GM21717 (cell line): ENCODE measurements around the gene SEMA4G.
"Not testable (repeated sequence)": the region's sequence is repeated elsewhere in the genome, so short reads cannot be mapped to it uniquely, and the experiment has no call there.

Experiments used
- ATAC-seq: cut with Tn5 transposase; IDR thresholded peaks from one replicate; pipeline ENCODE4 v1.9.1; 2021; ENCODE audit warnings: mild to moderate bottlenecking, moderate library complexity; ENCODE audit not compliant: unreplicated experiment

The SEMA4G gene

DNA sequence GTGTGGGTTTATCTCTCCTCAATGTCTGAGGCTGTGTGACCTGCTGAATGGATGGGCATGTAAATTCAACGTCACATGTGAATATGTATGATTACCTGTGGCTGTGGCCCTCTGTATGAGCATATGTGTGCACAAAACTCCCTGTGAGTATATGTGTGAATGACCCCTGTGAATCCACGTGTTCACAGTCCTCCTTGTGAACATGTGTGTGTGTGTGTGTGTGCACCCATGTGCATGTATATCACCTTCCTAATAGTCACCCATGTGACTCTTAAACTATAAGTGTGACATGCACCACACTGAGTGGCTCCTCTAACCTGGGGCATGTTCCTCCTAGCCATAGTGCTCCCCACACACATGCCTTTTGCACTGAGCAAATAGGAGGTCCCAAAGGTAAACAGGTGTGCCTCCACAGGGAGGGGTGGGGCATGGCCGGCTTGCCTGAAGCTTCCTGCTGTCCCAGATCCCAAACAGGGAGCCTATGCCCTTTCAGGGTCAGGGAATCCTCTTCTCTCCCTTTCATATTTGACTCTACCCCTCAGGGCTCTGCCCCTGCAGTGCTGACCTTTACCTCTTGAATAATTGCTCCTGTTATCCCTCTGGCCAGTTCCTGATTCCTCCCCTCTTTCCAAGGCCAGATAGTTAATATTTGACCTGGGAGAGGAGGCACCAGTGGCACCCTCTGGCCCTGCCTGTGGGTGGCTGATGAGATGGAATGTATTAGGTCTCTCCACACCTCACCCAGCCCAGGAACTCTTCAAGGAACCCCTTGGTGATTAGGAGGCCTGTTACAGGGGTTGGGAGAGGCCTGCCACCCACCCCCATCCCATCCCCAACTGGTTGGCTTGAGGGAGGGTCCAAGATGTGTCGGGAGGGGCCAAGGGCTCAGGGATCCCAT is 1.9 kb downstream of the SEMA4G start:
- ATAC-seq: no peak

DNA sequence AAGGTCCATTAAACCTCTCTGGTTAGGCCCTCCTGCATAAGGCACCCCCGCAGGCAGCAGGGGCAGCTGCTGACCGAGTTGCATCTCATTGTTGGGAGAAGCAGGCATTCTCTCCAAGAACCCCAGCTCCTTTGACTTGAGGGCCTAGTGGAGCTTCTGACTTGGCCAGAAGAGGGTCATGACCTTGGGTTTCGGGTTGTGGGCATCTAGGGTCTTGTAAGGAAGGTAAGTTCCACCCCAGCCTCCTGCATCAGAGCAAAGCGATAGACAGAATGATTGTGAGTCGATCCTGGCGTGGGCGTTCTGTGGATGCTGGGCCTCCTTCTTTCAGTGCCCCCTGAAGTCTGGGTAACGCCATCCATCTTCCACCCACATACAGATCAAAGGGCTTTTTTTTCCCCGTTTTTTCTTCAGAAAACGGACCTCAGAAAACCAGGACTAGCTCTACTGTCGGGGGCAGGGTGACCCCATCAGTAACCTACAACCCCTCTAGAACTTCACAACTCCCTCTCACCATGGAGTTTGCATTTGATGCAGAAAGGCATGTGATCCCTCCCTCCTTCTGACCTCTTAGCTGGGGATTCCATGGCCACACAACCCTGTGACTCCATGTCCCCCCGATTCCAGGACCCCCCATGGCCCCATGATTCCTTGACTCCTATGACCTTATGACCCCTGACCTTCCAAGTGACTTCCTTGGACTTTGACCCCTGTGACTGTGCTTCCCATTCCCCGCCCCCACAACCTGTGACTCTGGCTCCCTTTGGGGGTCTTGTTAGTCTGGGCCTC is 3.0 kb downstream of the SEMA4G start:
- ATAC-seq: no peak

DNA sequence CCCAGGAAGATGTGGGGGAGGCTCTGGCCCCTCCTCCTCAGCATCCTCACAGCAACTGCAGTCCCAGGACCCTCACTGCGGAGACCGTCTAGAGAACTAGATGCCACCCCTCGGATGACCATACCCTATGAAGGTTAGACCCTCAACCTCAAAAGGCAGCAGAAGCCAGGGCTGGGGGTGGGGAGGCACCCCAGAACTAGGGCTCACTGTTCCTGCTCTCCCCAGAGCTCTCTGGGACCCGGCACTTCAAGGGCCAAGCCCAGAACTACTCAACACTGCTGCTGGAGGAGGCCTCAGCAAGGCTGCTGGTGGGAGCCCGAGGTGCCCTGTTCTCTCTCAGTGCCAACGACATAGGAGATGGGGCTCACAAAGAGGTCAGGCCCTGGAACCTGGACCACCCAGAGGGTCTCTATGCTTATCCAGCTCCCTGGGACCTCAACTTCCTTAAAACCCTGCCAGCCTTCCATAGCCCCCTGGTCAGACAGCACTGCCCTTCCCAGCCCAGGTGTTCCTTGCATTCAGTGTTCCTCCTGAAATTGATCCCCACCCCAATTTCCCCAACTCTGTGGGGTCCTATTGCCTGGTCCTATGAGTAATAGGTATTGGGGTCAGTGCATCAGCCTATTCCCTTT is 3.7 kb downstream of the SEMA4G start:
- ATAC-seq: no peak

DNA sequence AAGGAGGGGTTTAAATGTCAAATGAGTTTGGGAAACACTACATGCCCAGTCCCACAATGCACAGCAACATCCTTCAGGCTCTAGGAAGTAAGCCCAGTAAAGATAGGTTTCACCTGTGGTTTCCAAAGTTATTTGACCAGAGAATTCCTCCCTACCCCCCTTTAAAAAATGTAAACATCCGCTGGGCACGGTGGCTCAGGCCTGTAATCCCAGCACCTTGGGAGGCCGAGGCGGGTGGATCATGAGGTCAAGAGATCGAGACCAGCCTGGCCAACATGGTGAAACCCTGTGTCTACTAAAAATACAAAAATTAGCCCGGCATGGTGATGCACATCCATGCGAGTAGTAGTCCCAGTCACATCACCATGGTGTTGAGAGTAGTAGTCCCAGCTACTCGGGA is 6.1 kb downstream of the SEMA4G start:
- not testable (repeated sequence) for ATAC-seq

DNA sequence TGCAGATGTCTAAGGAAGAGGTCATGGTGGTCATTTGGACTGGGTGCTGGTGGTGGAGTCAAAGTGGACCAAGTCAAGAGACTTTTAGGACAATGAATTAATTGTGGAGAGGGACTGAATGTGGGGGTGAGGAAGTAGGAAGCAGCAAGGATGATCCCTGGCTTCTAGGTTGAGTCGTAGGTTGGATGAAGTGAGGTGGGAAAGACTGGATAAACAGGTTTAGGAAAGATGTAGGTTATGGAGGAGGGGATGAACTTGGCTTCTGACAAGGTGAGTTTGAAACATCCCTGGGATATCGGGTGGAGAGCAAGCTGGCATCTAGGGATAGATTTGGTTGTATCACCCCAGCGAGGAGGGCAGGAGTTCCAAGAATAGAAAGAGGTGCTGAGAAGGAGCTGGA is 7.6 kb downstream of the SEMA4G start:
- no peak for ATAC-seq

DNA sequence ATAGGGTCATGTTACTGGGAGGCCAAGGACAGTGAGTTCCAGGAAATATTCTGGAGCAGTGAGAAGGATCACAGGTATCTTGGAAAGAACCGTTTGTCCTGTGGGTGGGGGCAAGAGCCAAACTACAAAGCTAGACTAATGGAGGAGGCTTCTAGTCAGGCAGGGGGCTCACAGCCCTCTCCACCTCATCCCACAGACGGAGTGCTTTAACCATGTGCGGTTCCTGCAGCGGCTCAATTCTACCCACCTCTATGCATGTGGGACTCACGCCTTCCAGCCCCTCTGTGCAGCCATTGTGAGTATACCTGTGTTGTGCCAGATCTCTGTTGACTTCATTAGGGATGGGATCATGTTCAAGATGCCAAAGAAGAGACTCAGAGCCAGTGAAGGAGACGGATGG is 8.1 kb downstream of the SEMA4G start:
- ATAC-seq: no peak

DNA sequence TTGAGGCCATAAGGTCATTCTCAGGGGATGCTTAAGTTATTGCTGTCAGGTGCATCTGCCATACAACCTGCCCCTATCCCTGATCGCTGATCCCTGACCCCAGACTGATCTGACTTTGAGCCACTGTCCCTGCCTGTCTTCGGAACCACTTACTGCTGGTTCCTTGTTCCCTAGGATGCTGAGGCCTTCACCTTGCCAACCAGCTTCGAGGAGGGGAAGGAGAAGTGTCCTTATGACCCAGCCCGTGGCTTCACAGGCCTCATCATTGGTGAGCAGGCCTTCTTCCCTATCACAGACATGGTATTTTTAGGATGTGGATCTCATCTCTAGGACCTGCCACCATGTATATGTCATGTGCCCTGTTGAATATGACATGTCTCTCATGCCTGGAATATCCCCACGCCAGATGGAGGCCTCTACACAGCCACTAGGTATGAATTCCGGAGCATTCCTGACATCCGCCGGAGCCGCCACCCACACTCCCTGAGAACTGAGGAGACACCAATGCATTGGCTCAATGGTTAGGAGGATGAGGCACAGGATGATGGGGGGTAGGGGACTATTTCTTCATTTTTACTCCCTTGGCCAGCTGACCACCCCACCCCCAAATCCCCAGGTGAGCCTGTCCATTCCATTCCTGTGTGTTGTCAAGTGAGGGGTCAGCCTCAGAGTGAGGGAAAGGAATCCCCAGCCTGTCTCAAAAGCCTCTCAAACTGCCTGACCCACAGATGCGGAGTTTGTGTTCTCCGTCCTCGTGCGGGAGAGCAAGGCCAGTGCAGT is 9.0 kb downstream of the SEMA4G start:
- no peak for ATAC-seq

DNA sequence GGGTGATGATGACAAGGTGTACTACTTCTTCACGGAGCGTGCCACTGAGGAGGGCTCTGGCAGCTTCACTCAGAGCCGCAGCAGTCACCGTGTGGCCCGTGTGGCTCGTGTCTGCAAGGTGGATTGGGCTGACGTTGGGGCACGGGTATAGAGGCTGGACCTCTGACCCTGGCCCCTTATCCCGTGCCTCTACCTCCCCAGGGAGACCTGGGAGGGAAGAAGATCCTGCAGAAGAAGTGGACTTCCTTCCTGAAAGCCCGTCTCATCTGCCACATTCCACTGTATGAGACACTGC is 9.5 kb downstream of the SEMA4G start:
- no peak for ATAC-seq

DNA sequence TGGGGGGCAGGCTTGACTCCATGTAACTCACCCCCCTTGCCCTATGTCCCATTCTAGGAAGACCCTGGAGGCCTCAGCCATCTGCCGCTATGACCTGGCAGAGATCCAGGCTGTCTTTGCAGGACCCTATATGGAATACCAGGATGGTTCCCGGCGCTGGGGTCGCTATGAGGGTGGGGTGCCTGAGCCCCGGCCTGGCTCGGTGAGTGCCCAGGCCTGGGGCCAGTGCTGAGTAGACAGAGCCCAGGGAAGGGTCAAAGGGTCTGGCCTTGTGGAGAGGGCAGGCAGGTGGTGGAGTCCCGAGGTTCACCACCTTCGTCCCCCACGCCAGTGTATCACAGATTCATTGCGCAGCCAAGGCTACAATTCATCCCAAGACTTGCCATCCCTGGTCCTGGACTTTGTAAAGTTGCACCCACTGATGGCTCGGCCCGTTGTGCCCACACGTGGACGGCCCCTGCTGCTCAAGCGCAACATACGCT is 10.5 kb downstream of the SEMA4G start:
- no peak for ATAC-seq

DNA sequence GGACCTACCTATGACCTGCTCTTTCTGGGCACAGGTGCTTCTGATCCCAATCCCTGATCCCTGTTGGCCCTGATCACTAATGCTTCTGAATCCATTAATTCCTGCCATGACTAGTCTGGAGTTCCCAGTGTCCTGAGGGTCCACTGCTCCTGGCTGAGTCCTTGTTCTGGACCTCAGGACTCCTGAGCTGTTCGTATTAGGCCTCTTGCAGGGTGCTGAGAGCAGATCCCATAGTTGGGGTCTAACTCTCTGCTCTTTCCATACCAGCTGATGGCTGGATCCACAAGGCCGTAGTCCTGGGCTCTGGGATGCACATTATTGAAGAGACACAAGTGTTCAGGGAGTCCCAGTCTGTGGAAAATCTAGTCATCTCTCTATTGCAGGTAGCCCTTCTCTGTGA is 11.0 kb downstream of the SEMA4G start:
- ATAC-seq: no peak

DNA sequence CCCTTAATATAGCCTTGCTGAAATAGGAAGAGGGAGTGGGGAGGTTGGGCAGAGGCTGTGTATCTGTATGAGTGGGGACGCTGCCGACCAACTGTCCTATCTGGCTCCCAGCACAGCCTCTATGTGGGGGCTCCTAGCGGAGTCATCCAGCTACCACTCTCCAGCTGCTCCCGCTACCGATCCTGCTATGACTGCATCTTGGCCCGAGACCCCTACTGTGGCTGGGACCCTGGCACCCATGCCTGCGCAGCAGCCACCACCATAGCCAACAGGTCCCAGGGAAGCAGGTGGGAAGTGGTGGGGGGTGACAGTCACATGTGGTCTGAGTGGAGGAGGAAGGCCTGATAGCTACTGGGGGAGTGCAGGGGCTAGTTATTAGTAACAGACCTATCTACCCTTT is 11.4 kb downstream of the SEMA4G start:
- no peak for ATAC-seq

DNA sequence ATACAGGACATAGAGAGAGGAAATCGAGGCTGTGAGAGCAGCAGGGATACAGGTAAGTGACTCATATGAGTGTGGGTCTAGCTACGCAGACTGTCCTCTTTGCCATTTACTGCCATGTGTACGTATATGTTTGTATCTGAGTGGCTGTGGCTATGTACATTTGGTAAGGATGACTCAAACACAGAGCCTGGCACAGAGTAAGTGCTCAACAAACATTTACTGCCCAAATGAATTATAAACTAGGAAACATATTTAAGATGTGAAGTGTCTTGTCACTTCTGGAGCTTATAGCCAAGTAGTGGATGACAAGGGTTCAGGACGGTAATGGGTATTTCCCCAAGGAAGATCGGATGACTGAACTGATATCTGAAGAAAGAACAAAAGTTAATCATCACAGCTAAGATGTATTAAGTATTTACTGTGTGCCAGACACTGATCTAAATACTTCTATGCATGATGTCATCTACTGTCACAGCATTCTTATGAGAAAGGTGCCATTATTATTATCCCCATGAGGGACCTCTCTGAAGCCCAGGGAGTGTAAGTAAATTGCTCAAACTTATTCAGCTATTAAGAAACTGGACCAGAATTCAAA is 12.0 kb downstream of the SEMA4G start:
- ATAC-seq: no peak

DNA sequence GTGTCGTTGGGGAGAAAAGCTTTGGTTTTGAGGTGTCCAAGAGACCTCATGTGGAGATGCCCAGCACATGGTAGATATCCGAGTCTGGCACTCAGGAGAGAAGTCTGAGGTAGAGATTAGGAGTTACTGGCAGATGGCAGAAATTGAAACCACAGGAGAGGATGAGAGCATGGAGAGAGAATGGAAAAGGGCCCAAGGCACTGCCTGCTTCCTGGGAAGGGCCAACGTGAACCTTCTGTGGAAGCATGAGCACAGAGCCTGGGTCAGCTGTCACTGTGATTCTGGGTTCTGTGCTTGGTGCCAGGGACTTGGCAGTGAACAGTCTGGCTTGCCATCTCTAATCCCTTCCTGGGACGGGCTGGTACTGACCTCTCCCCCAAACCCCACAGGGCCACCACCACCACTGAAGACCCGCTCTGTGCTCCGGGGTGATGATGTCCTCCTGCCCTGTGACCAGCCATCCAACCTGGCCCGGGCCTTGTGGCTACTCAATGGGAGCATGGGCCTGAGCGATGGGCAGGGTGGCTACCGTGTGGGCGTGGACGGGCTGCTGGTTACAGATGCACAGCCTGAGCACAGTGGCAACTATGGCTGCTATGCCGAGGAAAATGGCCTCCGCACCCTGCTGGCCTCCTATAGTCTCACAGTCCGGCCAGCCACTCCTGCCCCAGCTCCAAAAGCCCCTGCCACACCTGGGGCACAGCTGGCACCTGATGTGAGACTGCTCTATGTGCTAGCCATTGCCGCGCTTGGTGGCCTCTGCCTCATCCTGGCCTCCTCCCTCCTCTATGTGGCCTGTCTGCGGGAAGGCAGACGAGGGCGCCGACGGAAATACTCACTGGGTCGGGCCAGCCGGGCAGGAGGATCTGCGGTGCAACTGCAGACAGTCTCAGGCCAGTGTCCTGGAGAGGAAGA is 13.9 kb downstream of the SEMA4G start:
- no peak for ATAC-seq

DNA sequence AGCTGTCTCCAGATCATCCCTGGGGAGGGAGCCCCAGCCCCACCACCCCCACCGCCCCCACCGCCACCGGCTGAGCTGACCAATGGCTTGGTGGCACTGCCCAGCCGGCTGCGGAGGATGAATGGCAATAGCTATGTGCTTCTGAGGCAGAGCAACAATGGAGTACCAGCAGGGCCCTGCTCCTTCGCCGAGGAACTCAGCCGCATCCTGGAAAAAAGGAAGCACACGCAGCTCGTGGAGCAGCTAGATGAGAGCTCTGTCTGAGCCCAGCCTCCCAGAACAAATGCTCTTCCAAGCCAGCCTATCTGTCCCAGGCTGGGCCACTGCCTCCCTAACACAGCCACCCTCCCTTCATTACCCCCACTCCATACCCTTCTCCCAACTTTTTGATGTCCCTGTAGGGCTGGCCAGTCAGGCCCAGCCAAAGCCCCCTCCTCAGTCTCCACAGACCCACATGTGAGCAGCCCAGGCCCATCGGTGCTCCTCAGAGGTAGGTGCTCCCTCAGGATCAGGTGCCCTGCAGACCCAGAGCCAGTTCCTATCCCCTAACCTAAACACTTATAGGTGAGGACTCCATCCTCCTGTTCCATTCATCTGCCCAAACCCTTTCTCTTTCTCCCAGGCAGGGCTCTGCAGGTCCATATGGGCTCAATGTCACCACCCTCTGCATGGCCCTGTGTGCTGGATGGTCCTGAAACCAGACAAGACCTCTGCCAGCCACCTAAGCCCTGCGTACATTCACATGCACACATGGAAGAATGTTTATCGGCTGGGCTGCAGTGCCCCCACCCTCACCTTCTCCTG is 14.8 kb downstream of the SEMA4G start:
- no peak for ATAC-seq

DNA sequence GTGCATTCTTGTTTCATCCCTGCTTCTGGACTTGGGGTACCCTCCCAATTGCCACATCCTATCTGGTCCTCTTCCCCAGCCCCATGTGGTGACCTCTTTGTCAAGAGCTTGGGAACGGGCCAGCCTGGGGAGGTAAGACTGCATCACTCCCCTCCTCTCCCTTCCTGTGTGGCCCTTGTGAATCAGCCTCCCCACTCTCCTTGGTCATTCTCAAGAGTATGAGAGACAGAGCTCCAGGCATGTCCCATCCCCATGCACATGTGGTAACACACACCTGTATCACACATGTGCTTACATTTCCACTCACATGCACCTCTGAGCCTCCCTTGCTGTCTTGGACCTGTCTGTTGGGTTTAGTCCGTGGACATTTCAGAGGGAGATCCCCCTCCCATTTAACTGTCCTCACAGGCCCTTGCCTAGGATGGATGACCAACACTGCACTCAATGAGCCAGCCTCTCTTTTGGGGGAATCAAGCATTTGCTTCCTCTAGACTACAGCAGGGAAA is 15.4 kb downstream of the SEMA4G start:
- no peak for ATAC-seq

DNA sequence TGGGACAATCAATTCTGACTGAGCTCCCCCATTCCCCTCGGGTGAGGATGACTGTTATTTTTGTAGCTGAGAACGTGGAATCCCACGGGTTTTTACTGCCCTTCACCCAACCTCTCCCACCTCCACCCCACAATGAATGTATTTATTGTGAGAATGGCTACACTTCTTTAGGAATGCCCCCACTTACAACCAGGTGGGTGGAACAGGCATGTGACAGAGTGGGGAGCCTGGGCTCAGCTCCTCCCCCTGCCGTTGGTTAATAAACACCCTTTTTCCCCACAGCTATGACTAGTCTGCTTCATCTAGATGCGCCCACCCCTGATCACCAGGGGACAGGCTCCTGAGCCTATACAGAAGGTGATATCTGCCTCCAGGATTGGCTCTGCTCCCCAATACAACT is 16.0 kb downstream of the SEMA4G start:
- no peak for ATAC-seq

DNA sequence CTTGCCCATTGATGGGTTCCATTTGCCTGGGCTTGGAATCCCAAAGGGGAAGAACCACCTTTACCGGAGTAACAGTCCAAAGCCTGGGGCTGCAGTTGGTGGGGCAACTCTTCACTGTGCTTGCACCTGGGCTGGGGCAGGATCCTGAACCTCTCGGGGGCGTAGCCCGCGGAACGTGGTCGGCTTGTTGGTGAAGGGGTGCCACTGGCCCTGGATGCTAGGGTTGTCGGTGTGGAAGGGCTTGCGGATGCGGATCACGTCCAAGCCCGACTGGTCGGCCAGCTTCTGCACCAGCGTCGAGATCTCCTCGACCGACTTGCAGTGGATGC is 17.3 kb downstream of the SEMA4G start:
- ATAC-seq: no peak

DNA sequence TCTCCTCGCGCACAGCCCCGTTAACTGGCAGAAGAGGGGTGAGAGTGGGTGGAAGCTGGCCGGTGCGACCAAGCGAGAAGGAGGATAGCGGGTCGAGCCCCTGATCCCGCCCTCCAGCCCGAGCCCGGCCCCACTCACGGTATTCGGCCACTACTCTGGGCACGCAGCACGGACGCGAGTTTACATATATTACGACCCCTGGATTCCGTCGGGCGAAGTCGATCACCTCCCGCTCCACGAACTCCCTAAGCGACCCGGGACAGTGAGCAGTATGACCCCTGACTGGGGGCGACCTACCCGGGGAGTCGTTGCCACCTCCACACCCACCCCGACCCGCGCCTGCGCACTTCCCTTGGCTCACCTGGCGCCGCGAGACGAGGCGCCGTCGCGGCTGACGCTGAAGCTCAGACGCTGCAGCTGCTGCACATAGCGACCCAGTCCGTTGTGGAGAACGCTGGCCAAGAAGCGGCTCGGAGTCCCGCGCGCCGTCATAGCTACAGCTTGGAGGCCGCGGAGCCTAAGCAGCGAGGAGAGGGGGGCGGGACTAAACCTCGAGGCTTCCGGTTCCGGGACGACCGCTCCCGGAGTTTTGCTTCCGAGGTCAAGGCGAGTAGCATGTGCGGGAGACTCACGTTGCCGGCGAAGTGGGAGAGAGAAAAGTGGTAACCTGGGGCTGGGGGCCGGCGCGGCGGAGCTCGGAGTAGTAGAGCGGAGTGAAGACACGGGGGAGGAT is 17.8 kb downstream of the SEMA4G start, which contains the start of the genes MRPL43 and TWNK:
MRPL43 (minus strand) TSS at position 546 of the 733 bp plus-strand sequence; CDS start at position 492, 54 bp downstream.
TWNK (plus strand) TSS at position 592 of the 733 bp plus-strand sequence. CDS start 668 bp downstream, outside the sequence.
- peak; percentile 75 for ATAC-seq
